Measurements from ENCODE around the gene MMP15.

Gene MMP15

GRCh38 chr16:58019866-58020538 lies 5.6 kb upstream of the MMP15 start:
- FAIRE-seq (no peak), DNase-seq (ENCODE audit: low spot score) (no peak)

GRCh38 chr16:58020628-58021521 lies 4.7 kb upstream of the MMP15 start:
- DNase-seq (ENCODE audit: low spot score) (peak; percentile 17), FAIRE-seq (no peak)

DNA sequence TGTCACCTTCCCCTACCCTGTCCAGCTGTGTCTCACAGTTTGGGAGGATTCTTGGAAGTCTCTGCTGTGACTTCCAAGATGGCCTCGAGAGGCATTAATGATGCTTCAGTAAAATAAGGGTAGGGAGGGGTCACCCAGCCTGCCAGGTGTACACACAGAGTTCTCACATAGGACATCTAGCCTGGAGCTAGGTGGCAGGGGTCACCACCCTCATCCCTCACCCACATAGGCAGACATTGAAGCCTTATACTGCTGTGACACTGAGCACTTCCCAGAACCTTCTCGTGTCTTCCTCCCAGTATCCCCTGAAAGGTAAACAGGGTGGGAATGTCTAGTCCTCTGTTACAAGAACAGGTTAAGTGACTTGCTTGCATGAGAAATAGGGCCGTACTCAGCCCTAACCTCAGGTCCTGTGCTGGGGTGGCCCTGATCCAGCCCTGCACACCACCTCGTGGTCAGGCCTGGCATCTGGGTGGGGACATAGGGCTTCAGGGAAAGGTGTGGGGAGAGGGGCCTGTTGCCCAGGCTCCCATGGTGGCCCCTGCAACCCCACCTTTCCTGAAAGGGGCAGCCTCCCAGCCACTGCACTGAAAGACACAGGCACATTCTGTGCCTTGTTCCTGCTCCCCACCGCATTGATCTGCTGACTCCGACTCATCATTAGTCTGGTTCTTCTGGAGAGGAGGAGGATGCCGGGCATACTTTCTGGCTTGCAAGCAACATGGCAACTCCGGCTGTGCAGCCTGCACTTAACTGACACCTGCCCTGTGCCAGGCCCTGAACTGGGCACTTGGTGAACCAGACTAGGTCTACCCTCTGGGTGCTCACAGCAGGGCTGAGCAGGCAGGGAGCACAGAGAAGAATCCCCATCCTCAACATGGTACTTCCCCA lies 3.6 kb upstream of the MMP15 start:
- DNase-seq (ENCODE audit: low spot score): peak; percentile 45
- FAIRE-seq: no peak

GRCh38 chr16:58022601-58023371 lies 2.8 kb upstream of the MMP15 start:
- FAIRE-seq (no peak), DNase-seq (ENCODE audit: low spot score) (no peak)

- FAIRE-seq: no peak
- no peak for DNase-seq (ENCODE audit: low spot score)
Measured at GRCh38 chr16:58024486-58025350, 836 bp upstream of the MMP15 start.

- FAIRE-seq (no peak), DNase-seq (ENCODE audit: low spot score) (no peak)
Measured at GRCh38 chr16:58026139-58026704, 668 bp downstream of the MMP15 start.

- FAIRE-seq (no peak), DNase-seq (ENCODE audit: low spot score) (no peak)
Measured at GRCh38 chr16:58026705-58027160, 1.2 kb downstream of the MMP15 start.

DNA sequence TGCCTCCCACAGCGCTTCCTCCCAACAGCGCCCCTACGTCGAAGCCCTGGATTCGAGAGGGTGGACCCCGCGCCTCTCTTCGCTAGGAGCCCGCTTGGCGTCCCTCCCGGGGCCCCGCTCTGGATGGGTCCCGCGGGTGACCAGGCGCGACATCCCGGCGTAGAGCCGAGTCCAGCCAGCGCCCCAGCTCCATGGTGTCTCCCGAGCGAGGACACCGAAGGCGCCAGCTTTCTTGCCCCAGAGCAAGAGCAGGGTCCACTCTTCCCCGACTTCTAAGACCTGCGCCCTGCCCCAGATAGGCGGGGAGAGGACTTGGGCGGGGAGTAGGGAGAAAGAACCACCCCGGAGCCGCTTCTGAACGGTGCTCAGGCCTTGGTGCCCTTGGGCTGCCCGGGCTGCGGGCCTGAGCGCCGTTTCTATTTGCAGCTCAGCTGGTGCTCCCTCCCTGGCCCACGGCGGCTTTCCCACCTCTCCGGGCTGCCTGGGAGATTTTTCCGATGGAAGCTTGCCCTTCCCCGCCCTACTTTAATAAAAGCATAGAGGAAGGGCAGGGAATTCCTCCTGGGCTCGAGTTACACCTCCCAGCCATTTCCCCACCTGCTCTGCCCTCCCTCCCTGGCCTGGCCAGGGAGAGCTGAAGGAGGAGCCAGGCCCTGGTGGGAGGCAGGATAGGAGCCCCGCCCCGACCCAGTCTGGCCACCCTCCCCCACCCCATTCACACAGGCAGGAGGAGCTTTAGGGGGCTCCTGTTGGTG lies 1.8 kb downstream of the MMP15 start:
- DNase-seq (ENCODE audit: low spot score) (no peak), FAIRE-seq (no peak)

DNA sequence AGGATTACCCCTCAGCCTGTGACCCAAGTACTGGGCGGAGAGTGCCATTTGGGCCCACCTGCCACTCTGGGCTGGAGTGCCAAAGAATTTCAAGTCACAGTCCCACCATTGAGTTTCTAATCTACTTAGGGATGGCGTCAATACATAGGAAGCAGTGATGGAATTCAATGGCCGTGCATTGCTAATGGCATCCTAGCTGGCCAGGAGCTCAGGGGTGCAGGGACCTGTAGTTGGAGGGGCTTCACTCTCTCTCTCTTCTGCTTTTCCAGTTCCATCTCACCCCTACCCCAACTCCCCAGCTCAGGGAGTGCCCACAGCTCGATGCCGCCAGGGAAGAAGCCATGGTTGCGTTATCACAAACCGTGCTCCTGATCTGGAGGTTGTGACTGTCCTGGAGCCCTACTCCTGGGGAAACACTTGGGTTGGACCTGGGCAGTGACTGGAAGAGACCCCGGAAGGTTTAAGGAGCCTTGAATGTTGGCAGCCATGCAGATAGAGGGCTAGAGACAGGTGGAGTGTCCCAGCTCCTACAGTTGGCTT lies 2.4 kb downstream of the MMP15 start:
- FAIRE-seq (no peak), DNase-seq (ENCODE audit: low spot score) (no peak)

DNA sequence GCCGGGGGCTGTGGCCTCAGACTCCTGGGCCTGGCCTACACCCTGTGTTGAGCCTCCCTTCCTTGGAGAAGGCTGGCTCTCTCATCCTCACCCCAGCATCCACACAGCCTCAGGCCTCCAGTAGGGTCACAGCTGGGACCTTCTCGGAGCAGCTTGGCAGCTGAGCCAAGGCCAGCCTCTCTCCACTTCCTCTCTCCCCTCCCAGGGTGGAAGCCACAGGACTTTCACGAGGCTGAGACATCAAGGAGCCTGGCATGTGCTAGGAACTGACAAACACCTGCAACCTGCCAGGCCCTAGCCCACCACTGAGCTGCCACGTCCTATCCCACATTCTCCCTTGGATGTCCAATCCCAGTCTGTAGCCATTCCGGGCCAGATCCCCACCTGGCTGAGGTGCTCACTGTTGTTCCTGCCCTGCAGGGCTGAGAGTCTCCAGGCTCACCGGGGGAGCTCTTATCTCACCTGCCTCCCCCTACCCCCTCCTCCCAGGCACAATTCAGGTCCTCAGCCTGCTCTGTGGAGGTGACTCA lies 3.1 kb downstream of the MMP15 start:
- no peak for FAIRE-seq
- no peak for DNase-seq (ENCODE audit: low spot score)

DNA sequence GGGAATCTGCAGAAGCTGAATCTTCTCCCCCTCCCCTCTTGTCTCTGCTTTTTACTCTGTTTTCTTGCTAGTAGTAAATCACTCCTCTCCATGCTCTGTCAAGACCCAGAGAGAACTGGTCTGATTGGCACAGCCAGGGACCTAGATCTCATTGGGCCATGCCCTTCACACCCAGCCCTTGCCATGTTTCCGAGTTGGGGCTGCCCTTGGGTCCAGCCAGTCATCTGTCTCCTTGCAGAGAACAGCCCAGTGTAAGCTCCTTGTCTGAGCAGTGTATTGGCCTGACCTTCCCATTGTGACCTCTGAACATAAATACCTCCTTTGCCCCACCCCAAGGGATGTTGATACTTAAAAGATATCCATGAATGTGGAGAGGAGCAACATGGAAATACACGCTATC lies 3.9 kb downstream of the MMP15 start:
- no peak for FAIRE-seq

GRCh38 chr16:58030136-58030840 lies 4.7 kb downstream of the MMP15 start:
- FAIRE-seq: no peak
- DNase-seq (ENCODE audit: low spot score): no peak

More for the DNA sequence above, 3.9 kb downstream of the MMP15 start:
- DNase-seq (ENCODE audit: low spot score): no peak

GRCh38 chr16:58031016-58031800 lies 5.7 kb downstream of the MMP15 start:
- FAIRE-seq (no peak), DNase-seq (ENCODE audit: low spot score) (no peak)

DNA sequence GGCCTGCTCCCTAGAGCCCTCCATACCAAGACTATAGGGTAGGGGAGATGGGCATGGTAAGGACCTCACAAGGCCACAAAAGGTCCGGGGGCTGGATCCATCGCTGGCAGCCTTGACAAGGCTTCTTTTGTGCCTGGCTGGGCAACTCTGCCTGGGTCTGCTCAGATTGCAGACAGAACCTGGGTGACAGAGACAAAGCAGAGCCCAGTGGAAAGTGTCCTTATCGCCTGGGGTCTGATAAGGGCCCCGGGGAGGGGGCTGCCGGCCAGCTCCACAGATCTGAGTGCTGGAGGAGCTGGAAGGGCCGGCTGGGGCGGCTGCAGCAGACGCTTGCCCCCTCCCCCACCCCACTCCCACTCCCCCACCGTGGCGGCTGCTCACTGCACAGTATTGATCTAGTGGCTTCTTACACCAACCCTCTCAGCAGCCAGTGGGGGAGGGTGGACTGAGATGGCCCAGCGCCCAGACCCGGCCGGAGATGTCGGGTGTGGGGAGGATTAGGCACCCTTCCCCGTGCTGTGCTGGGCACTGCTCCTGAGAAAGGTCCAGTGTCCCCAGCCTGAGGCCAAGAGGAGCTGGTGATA lies 7.2 kb downstream of the MMP15 start:
- no peak for FAIRE-seq

GRCh38 chr16:58034128-58034685 lies 8.7 kb downstream of the MMP15 start:
- FAIRE-seq: no peak
- DNase-seq (ENCODE audit: low spot score): no peak

More for the DNA sequence above, 7.2 kb downstream of the MMP15 start:
- no peak for DNase-seq (ENCODE audit: low spot score)

DNA sequence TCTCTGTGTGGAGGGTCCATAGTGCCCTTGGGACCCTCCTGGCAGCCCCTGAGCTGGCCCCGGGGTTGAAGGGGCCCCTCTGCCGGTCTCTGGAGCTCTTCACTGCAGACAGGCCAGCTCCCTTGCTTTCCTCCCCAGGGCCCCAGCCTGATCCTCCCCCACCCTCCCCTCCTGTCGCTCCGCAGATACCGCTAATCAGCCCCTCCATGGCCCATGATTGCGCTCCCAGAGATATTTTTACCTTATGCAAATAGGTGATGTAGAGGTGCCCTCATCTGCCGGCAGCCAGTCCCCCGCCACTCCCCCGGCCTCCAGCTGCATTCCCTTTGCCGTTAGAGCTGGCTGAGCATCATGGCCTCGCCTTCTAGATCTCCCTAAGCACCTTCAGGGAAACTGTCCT lies 9.2 kb downstream of the MMP15 start:
- DNase-seq (ENCODE audit: low spot score) (no peak), FAIRE-seq (no peak)

Measured in RCC 7860 (cell line).